Endometrium (tissue), 2 donors: ENCODE measurements around the gene PPP6R3.

Experiments used
- FAIRE-seq: peaks from 2 replicates; lab custom pipeline; 2012; peaks lifted over from hg19 to GRCh38; lab: Jason Lieb, UNC
- donor health status: control.
- donor health status: control.

Gene PPP6R3

DNA sequence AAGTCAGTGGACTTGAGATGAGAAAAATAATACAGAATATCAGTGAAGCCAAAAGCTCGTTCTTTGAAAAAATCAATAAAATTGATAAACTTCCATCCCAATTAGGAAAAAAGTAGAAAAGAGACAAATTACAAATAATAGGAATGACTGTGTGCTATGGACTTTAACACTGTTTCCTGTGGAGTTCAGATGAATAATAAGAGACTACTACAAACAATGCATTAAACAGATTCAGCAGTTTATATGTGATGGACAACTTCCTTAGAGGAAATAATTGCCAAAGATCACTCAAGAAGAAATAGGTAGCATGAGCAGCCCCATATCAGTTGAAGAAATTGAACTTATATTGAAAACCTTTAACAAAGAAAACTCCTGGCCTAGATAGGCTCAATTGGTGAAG, 99.7 kb downstream of the PPP6R3 start:
- FAIRE-seq = no peak

DNA sequence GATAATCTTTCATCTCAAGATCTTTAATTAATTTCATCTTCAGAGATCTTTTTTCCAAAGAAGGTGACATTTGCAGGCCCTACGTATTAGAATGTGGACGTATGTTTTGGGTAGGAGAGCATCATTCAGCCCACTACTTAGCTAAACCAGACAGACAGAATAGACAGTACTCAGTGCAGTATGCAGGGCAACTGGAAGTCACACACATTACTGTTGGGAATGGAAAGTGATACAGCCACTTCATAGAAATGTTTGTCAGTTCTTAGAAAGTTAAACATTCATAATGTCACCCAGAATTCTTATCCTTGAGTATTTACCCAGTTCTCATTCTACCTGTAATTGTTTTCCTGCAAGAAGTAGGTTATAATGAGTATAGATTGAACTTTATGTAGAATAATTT, 102.9 kb downstream of the PPP6R3 start:
- FAIRE-seq = no peak

DNA sequence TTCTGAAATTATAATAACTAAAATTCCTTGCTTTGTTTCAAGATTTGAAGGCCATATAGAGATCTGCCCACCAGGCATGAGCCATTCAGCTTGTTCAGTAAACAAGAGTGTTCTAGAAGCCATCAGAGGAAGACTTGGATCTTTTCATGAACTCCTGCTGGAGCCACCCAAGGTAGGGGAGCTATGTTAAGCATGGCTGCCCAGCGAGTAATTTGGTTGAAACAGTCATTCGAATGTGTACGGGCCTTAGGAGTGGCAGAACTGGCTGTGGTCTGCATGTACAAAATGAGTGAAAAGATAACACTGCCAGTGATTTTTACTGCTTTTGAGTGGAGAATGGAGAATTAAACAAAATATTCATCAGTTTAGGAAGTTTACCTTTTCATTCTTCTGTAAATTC, 103.7 kb downstream of the PPP6R3 start:
- no peak for FAIRE-seq

GRCh38 chr11:68565768-68566167, 105.2 kb downstream of the PPP6R3 start:
- no peak for FAIRE-seq

GRCh38 chr11:68567553-68567952, 107.0 kb downstream of the PPP6R3 start:
- no peak for FAIRE-seq

- FAIRE-seq = no peak
Measured at GRCh38 chr11:68569357-68569756, 108.8 kb downstream of the PPP6R3 start.

GRCh38 chr11:68570691-68571090, 110.1 kb downstream of the PPP6R3 start:
- no peak for FAIRE-seq

DNA sequence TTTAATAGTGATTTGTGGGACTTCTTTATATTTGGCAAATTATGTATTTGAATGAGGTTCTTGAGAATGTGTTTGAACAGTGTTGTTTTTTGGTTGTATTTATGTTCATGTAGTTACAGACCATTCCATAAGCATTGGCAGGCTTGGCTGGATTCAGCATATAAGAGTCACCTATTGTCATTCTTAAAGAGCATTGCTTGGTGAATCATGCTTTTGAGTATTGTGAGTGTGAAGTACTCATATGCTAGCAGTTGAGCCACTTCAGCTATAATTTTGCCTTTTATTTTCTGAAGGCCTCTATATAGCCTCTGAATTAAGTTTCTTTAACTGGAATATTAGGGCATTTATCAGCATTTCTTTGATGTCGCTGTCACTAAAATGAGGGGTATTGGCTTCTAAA, 113.8 kb downstream of the PPP6R3 start:
- FAIRE-seq = no peak

DNA sequence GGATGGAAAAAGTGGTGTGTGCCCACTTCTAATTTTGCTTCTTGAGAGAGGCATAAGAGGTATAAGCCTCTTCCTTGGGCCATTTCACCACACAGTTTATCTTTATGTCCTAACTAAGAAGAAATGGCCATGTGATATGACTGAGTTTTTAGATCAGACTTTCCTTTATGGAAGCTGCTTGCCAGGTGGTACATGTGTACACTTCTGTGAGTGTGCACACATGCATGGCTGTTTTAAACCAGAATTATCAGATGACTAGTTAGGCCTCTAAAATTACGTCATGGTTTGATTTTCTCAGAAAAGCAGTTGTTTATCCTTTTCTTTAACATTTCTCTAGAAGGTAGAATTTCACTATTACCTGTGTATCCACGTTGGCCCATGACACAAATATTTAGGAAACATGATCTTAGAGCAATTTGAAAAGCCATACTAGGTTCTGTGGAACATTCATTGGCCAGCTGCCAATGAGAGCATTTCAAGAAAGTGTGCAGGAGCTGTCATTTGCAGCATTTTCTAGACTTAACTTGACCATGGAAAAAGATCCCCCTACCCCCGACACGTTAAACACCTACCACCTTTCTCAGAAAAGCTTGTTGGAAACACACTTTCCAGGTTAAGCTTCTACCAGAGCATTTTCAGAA, 114.6 kb downstream of the PPP6R3 start:
- FAIRE-seq = no peak

- FAIRE-seq = no peak
Measured at GRCh38 chr11:68579455-68579854, 118.9 kb downstream of the PPP6R3 start.

DNA sequence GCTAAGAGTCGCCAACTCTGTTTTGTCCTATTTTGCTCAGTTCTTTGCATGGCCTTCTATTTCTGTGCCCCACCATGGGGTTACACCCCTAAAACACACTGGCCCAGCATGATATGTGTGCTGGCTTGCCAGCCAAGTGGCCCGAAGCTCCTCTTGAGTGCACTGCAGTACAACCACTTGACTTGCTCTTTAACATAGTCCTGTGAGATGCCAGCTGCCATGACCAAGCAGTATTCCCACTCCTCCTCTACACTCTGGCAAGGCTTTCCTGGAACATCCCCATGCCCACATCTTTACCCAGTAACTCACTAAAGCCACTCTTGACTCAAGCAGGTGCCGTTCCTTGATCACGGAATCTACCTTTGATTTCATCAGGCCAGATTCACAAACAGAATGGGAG, 120.9 kb downstream of the PPP6R3 start:
- no peak for FAIRE-seq

- FAIRE-seq = no peak
Measured at GRCh38 chr11:68581901-68582300, 121.3 kb downstream of the PPP6R3 start.

GRCh38 chr11:68582416-68583040, 122.0 kb downstream of the PPP6R3 start:
- FAIRE-seq = no peak

DNA sequence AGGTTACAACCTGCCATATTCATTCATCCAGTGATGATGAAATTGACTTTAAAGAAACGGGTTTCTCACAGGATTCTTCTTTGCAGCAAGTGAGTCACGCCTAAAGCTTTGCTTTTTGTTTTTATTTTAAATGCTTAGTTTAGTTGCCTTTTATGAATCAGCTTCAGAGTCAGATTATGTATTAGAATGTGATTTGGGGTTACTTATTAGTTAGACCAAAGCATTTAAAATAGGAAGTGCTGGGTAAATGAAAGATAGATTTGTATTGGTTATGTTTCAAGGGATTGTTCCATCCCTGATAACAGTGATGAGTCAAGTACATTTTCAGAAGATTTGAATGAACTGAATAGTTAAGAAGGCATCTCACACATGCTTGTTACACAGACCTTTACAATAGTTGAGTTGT, 122.5 kb downstream of the PPP6R3 start:
- FAIRE-seq = no peak

DNA sequence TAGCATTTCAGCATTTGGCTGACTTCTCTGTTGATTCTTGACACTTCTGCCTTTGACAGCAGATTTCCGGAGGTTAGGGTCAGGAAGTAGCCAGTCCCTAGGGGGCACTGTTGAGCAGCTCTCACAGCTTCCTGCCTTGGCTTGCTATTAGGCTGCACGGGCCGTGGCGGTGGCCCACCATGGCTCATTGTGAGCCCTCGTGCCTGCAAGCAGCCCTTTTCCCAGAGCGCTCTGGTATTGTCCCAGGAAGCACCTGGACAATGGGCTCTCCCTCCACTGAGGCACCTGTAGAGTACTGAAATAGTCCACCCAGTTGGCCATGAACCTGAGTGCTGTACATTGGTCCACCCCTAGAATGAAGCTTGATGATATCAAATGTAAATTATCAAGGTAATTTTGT, 123.5 kb downstream of the PPP6R3 start:
- FAIRE-seq = no peak

DNA sequence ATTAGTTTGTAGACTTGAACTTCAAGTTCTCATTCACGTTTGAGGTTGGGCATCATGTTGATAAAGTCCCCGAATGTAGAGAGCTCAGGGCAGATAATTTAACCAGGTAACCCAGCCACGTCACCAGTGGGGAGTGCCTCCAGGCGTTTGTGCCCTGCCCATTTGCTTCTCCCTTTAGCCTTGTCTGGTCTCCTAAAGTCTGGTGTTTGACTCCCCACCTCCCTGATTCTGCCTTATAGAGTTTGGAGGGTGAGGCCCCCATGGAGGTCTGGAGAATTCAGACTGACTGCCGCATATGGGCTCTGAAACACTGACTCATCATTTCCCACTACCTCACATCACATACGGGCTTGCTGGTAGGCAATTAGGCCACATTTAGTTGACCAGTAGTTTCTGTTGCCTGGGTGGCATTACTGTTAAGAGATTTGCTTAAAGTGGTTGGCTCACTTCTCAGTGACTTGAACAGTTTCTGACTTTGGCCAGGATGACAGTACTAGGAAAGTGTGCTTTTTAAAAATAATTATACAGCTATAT, 124.5 kb downstream of the PPP6R3 start:
- no peak for FAIRE-seq

DNA sequence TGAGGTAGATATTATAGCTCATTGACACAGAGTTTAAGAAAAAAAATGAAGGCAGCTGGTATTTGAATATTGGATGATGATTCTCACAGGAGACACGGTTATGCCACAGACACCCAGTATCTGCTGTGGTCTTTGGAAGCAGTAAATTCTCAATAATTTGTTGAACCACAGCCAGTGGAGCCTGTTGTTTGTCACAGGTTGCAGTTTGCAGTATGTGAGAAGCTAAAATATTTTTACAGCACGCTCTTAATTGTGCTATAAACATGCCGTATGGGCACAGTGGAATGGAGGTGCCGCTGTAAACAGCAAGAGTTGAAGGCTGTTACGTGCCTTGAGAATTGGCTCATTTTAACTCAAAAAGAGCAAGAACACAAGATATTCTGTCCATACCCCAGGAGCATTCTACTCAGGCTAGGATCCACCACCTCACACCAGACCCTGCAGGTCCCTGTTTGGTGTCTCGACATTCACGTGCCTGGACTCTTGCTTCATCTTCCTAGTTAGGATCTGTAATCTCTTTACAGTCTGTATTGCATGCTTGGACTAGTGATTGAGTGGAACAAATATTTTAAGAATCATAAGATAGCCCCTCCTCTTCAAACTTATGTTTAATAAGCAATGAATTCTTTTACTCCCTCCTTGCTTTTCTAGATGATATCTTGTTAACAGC, 129.1 kb downstream of the PPP6R3 start:
- FAIRE-seq = no peak

DNA sequence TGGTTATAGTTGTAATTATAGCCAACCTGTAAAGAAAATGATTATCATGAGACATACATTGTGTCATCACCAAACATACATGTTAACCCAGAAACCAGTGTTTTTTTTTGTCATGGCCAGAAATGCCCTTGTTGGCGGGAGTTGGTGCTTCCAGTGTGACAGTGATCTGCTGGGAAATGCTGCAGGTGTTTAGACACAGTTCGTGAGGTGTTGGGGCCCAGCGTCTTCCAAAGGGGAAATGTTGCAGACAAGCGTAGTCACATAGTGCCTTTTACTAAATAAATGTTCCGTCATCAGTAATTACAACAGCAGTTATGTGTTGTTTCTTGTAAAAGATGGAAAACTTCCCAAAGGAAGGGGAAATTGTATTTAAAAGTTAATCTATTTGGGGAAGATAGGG, 131.2 kb downstream of the PPP6R3 start:
- no peak for FAIRE-seq

- no peak for FAIRE-seq
Measured at GRCh38 chr11:68593441-68593840, 132.9 kb downstream of the PPP6R3 start.

DNA sequence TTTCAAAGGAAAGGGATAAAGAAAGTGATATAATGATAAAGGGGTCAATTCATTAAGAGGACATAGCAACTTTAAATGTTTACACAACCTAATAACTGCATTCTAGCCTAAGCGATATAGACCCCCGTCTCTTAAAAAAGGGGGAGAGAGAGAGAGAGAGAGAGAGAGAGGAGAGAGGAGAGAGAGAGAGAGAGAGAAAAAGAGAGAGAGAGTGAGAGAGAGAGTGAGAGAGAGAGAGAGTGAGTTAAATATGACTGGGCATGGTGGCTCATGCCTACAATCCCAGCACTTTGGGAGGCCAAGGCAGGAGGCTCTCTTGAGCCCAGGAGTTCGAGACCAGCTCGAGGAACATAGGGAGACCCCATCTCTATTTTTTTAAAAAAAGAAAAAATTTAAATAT, 133.6 kb downstream of the PPP6R3 start:
- no peak for FAIRE-seq

- no peak for FAIRE-seq
Measured at GRCh38 chr11:68596231-68596630, 135.7 kb downstream of the PPP6R3 start.

DNA sequence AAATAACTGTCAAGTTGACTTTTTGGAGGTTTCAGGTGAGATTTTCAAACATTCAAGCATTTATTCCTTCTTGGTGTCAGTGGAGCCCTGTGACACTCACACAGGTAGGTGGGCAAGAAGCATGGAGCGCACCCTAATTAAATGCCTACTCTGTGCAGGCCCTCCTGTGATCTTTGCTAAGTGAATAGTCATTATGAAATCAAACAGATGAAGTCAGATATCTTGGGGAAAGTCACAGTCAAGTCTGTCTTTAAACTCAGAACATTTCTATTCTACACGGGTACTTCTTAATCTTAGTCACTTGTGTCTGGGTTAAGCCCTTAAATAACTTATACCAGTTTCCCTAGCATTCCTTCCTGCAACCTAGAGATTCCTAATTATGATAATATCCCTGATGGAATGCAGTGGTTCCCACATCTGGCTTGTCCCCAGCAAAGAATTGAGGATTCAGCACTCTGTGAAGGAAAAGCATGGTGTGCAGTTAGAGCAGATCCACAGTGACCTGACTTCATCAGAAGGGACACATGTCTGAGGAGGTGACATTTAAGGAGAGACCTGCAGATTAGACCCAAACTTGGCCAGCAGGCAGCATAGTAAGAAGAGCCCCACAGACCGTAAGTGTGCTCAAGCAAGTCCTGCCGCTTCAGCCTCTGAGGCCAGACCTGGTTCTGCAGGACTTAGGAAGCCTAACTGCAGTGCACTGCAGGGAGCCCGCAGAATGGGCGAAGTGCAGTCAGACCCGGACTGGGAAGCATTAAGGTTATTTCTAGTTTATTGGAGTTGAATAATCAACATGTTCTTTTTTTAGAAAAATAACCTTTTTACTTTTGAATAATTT, 138.5 kb downstream of the PPP6R3 start:
- no peak for FAIRE-seq

DNA sequence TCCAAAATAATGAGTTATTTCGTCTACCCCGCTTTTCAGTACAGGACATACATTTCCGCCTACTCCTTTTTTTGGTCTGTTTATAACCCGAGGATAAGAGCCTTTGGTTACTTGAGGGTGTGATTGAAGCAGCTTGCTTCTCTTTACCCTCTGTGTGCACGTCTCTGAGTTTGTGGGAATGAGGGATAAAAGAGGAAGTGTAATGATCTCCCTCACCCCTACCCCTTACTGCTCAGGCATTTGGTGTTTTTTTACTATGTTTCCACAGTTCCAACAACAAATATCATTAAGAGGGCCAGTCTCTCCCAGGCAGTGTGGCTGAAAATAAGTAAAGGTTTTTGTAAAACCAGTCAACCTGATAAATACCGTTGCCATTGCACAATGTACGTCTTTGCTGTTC, 140.6 kb downstream of the PPP6R3 start:
- no peak for FAIRE-seq
